Duodenal mucosa (tissue), 2 donors: ENCODE data around the gene C11orf71.

Source experiments
- H3K27ac ChIP-seq: one replicate; pipeline ENCODE4 v1.7.0; 2013; ENCODE audit warnings: low read depth, low read length
- H3K27me3 ChIP-seq, 2 donors: one replicate each; pipeline ENCODE4 v1.7.0; 2013; ENCODE audit warnings: low read length in 2 of 2, control low read depth in 1 of 2; ENCODE audit not compliant: insufficient read depth in 2 of 2, control insufficient read depth in 1 of 2
- H3K36me3 ChIP-seq, 2 donors: one replicate each; pipeline ENCODE4 v1.7.0; 2013; ENCODE audit warnings: low read length in 2 of 2, control low read depth in 1 of 2; ENCODE audit not compliant: insufficient read depth in 2 of 2, control insufficient read depth in 1 of 2
- H3K4me1 ChIP-seq, 2 donors: one replicate each; pipeline ENCODE4 v1.7.0; 2013; ENCODE audit warnings: low read length in 2 of 2, control low read depth in 1 of 2; ENCODE audit not compliant: insufficient read depth in 2 of 2, control insufficient read depth in 1 of 2
- H3K4me3 ChIP-seq, 2 donors: one replicate each; pipeline ENCODE4 v1.7.0; 2013; ENCODE audit warnings: low read length in 2 of 2, low read depth in 1 of 2
- H3K9ac ChIP-seq, 2 donors: one replicate each; pipeline ENCODE4 v1.7.0; 2013; ENCODE audit warnings: low read length in 2 of 2, low read depth in 1 of 2
- H3K9me3 ChIP-seq, 2 donors: one replicate each; pipeline ENCODE4 v1.7.0; 2013; ENCODE audit warnings: low read length in 2 of 2, control low read depth in 1 of 2; ENCODE audit not compliant: control insufficient read depth in 1 of 2

The C11orf71 gene

GRCh38 chr11:114400915-114401223 lies 558 bp upstream of the C11orf71 start:
- H3K27ac ChIP-seq = peak overlapping the region; percentile 97
- peak overlapping the region; percentile 96 to 99 for H3K4me3 ChIP-seq
- peak overlapping the region; percentile 97 to 99 for H3K9ac ChIP-seq
- H3K9me3 ChIP-seq = no peaks in the 10 kb centered on the region
- H3K36me3 ChIP-seq = peaks cover 7 to 11% of the 10 kb centered on the region in 2 donors
- H3K4me1 ChIP-seq = peaks cover 11 to 17% of the 10 kb centered on the region in 2 donors
- H3K27me3 ChIP-seq = no peaks in the 10 kb centered on the region

GRCh38 chr11:114399490-114400215 lies 658 bp downstream of the C11orf71 start:
- peaks cover 0 to 5% of the 10 kb centered on the region in 2 donors for H3K36me3 ChIP-seq
- H3K4me3 ChIP-seq = peak overlapping the region; percentile 96 to 99
- peak overlapping the region; percentile 97 for H3K27ac ChIP-seq
- peaks cover 11 to 17% of the 10 kb centered on the region in 2 donors for H3K4me1 ChIP-seq
- no peaks in the 10 kb centered on the region for H3K9me3 ChIP-seq
- no peaks in the 10 kb centered on the region for H3K27me3 ChIP-seq
- H3K9ac ChIP-seq = peak overlapping the region; percentile 97 to 99

GRCh38 chr11:114398303-114398920 lies 1.9 kb downstream of the C11orf71 start:
- Histone ChIP-seq H3K27me3 (no peaks in the 10 kb centered on the region), H3K9ac (no peak overlapping the region), H3K36me3 (peaks cover 0 to 5% of the 10 kb centered on the region in 2 donors), H3K4me1 (peaks cover 11 to 12% of the 10 kb centered on the region in 2 donors), H3K4me3 (peak overlapping the region in 1 of 2 donors; percentile 99), H3K27ac (no peak overlapping the region), H3K9me3 (no peaks in the 10 kb centered on the region)

GRCh38 chr11:114397349-114397982 lies 2.8 kb downstream of the C11orf71 start:
- H3K36me3 ChIP-seq = no peaks in the 10 kb centered on the region
- peaks cover 11 to 12% of the 10 kb centered on the region in 2 donors for H3K4me1 ChIP-seq
- H3K27me3 ChIP-seq = no peaks in the 10 kb centered on the region
- no peak overlapping the region for H3K27ac ChIP-seq
- H3K9me3 ChIP-seq = no peaks in the 10 kb centered on the region
- H3K4me3 ChIP-seq = no peak overlapping the region
- H3K9ac ChIP-seq = no peak overlapping the region

GRCh38 chr11:114396916-114397315 lies 3.4 kb downstream of the C11orf71 start:
- H3K4me3 ChIP-seq = no peak overlapping the region
- H3K36me3 ChIP-seq = no peaks in the 10 kb centered on the region
- H3K9ac ChIP-seq = no peak overlapping the region
- H3K9me3 ChIP-seq = no peaks in the 10 kb centered on the region
- H3K27me3 ChIP-seq = no peaks in the 10 kb centered on the region
- H3K27ac ChIP-seq = no peak overlapping the region
- H3K4me1 ChIP-seq = peaks cover 11 to 12% of the 10 kb centered on the region in 2 donors

- Histone ChIP-seq H3K27ac (no peak overlapping the region), H3K36me3 (no peaks in the 10 kb centered on the region), H3K27me3 (no peaks in the 10 kb centered on the region), H3K4me1 (peaks cover 11 to 12% of the 10 kb centered on the region in 2 donors), H3K9ac (no peak overlapping the region), H3K9me3 (no peaks in the 10 kb centered on the region), H3K4me3 (no peak overlapping the region)
Observed at GRCh38 chr11:114395736-114396135, 4.6 kb downstream of the C11orf71 start.

GRCh38 chr11:114392735-114393667 lies 7.3 kb downstream of the C11orf71 start:
- Histone ChIP-seq H3K27ac (no peak overlapping the region), H3K9me3 (no peaks in the 10 kb centered on the region), H3K36me3 (no peaks in the 10 kb centered on the region), H3K4me1 (peaks cover 0 to 3% of the 10 kb centered on the region in 2 donors), H3K9ac (no peak overlapping the region), H3K4me3 (no peak overlapping the region), H3K27me3 (no peaks in the 10 kb centered on the region)

- H3K27me3 ChIP-seq = no peaks in the 10 kb centered on the region
- H3K9me3 ChIP-seq = no peaks in the 10 kb centered on the region
- H3K9ac ChIP-seq = no peak overlapping the region
- no peaks in the 10 kb centered on the region for H3K36me3 ChIP-seq
- H3K4me1 ChIP-seq = no peaks in the 10 kb centered on the region
- no peak overlapping the region for H3K4me3 ChIP-seq
- no peak overlapping the region for H3K27ac ChIP-seq
Observed at GRCh38 chr11:114386545-114386944, 13.8 kb downstream of the C11orf71 start.

GRCh38 chr11:114386131-114386530 lies 14.2 kb downstream of the C11orf71 start:
- no peaks in the 10 kb centered on the region for H3K4me1 ChIP-seq
- H3K4me3 ChIP-seq = no peak overlapping the region
- no peak overlapping the region for H3K27ac ChIP-seq
- no peaks in the 10 kb centered on the region for H3K27me3 ChIP-seq
- H3K36me3 ChIP-seq = no peaks in the 10 kb centered on the region
- no peaks in the 10 kb centered on the region for H3K9me3 ChIP-seq
- no peak overlapping the region for H3K9ac ChIP-seq
